SK-N-SH (cell line): ENCODE measurements around the gene YPEL1. TPM values are rescaled to one million over a fixed set of nuclear protein-coding genes. Genes with fewer than 3 reads are reported as not detected.

Source experiments
- CTCF ChIA-PET: fragments of 300-600, 350-600 bp; formaldehyde crosslinking; extraction: SDS; loops from one replicate; lab custom pipeline; 2021; lab: Yijun Ruan, JAX
- POLR2A ChIA-PET: fragments of 350-600 bp; sonication (Branson Sonifier 250); formaldehyde crosslinking; extraction: SDS; loops from one replicate; lab custom pipeline; 2020; ENCODE audit warnings: antibody characterized with exemption, inconsistent platforms; lab: Yijun Ruan, JAX
- DNase-seq: peaks from one replicate; pipeline ENCODE4 v3.0.0; 2012
- H2AFZ ChIP-seq: fragments of 200-600 bp; sonication (generic); 2 replicates; pipeline ENCODE4 v1.8.1; 2016; ENCODE audit warnings: antibody characterized with exemption, mild to moderate bottlenecking, low read depth
- H3F3A ChIP-seq: fragments of 200-600 bp; sonication (generic); replicated peaks from 2 replicates; pipeline ENCODE3; 2016; ENCODE audit warnings: antibody characterized with exemption, mild to moderate bottlenecking; ENCODE audit not compliant: insufficient read depth
- H3K27ac ChIP-seq, 2 experiments: fragments of 200-500 bp in 1 of 2; fragments of 200-600 bp in 1 of 2; sonication (Bioruptor generic) in 1 of 2; sonication (generic), shearing (Covaris generic) in 1 of 2; 2 replicates each; pipeline versions ENCODE4 v1.5.1 to v1.6.1; 2014 to 2016; ENCODE audit warnings: low read depth in 2 of 2, inconsistent platforms in 1 of 2, low read length in 1 of 2, mild to moderate bottlenecking in 1 of 2, mixed read lengths in 1 of 2
- H3K27me3 ChIP-seq: fragments of 200-600 bp; sonication (generic), shearing (Covaris generic); 2 replicates; pipeline ENCODE4 v1.6.1; 2016; ENCODE audit warnings: mixed run types; ENCODE audit not compliant: insufficient read depth
- H3K36me3 ChIP-seq, 2 experiments: fragments of 200-500 bp in 1 of 2; fragments of 200-600 bp in 1 of 2; sonication (Bioruptor generic) in 1 of 2; sonication (generic) in 1 of 2; replicated peaks in 1 of 2; 2 replicates each; pipeline versions ENCODE3 to v1.5.1; 2014 to 2016; ENCODE audit warnings: low read length in 1 of 2, mild to moderate bottlenecking in 1 of 2; ENCODE audit not compliant: insufficient read depth in 2 of 2, control insufficient read depth in 1 of 2
- H3K4me1 ChIP-seq, 2 experiments: fragments of 200-500 bp in 1 of 2; fragments of 200-600 bp in 1 of 2; sonication (Bioruptor generic) in 1 of 2; sonication (generic), shearing (Covaris generic) in 1 of 2; 2 replicates each; pipeline versions ENCODE4 v1.5.1 to v1.6.1; 2014 to 2016; ENCODE audit warnings: low read depth in 1 of 2, low read length in 1 of 2, mixed run types in 1 of 2; ENCODE audit not compliant: insufficient read depth in 2 of 2, control insufficient read depth in 1 of 2
- H3K4me2 ChIP-seq: fragments of 200-600 bp; sonication (generic), shearing (Covaris generic); 2 replicates; pipeline ENCODE4 v1.6.1; 2017; ENCODE audit warnings: mixed run types
- H3K4me3 ChIP-seq, 2 experiments: fragments of 200-500 bp in 1 of 2; fragments of 200-600 bp in 1 of 2; sonication (Bioruptor generic) in 1 of 2; sonication (generic), shearing (Covaris generic) in 1 of 2; 2 replicates each; pipeline versions ENCODE4 v1.5.1 to v1.8.1; 2014 to 2016; ENCODE audit warnings: low read depth in 2 of 2, inconsistent platforms in 1 of 2, low read length in 1 of 2, mild to moderate bottlenecking in 1 of 2, mixed read lengths in 1 of 2, moderate library complexity in 1 of 2
- H3K79me2 ChIP-seq: fragments of 200-600 bp; sonication (generic); 2 replicates; pipeline ENCODE4 v1.8.1; 2017; ENCODE audit warnings: mild to moderate bottlenecking; ENCODE audit not compliant: insufficient read depth
- H3K9ac ChIP-seq: fragments of 200-600 bp; sonication (generic); 2 replicates; pipeline ENCODE4 v1.6.1; 2017; ENCODE audit warnings: mixed run types
- H3K9me2 ChIP-seq: fragments of 200-600 bp; sonication (generic); 2 replicates; pipeline ENCODE4 v1.6.1; 2017; ENCODE audit warnings: mixed run types
- H3K9me3 ChIP-seq: fragments of 200-600 bp; sonication (generic); 2 replicates; pipeline ENCODE4 v1.6.1; 2017; ENCODE audit warnings: mixed run types, mild to moderate bottlenecking, moderate library complexity
- H4K20me1 ChIP-seq: fragments of 200-600 bp; sonication (generic); 2 replicates; pipeline ENCODE4 v1.6.1; 2017; ENCODE audit warnings: mild to moderate bottlenecking, mixed run types; ENCODE audit not compliant: insufficient read depth
- CHD2 ChIP-seq: fragments of 150-350 bp; IDR thresholded peaks from 2 replicates; pipeline ENCODE4 v1.6.1; 2018; ENCODE audit warnings: low read length; ENCODE audit not compliant: partially characterized antibody
- CTCF ChIP-seq: fragments of 200-600 bp; sonication (generic); IDR thresholded peaks from 2 replicates; pipeline ENCODE4 v1.6.1; 2017; ENCODE audit warnings: antibody characterized with exemption, mild to moderate bottlenecking, moderate library complexity
- EP300 ChIP-seq, 2 experiments: IDR thresholded peaks; 2 replicates each; pipeline versions ENCODE4 v1.4.0 to v1.6.1; 2012; ENCODE audit warnings: borderline replicate concordance in 1 of 2, low read depth in 1 of 2, low read length in 1 of 2
- FOXJ3 ChIP-seq: sonication (generic); formaldehyde crosslinking; IDR thresholded peaks from 2 replicates; pipeline ENCODE4 v1.5.1; 2020; ENCODE audit warnings: mild to moderate bottlenecking, missing genetic modification reagents
- IRF3 ChIP-seq: fragments of 150-350 bp; IDR thresholded peaks from 2 replicates; pipeline ENCODE4 v1.6.1; 2016; ENCODE audit warnings: mild to moderate bottlenecking, low read depth, low read length
- MXI1 ChIP-seq: IDR thresholded peaks from 2 replicates; pipeline ENCODE4 v1.6.1; 2012; ENCODE audit warnings: mild to moderate bottlenecking, low read depth, low read length, improper control_type of control experiment
- NFIC ChIP-seq: IDR thresholded peaks from 2 replicates; pipeline ENCODE4 v1.4.0; 2012; ENCODE audit warnings: borderline replicate concordance
- SMC3 ChIP-seq: IDR thresholded peaks from 2 replicates; pipeline ENCODE4 v1.6.1; 2012; ENCODE audit warnings: low read depth, low read length, improper control_type of control experiment
- USF2 ChIP-seq: fragments of 150-350 bp; IDR thresholded peaks from 2 replicates; pipeline ENCODE4 v1.6.1; 2017; ENCODE audit warnings: antibody characterized with exemption, low read length, low read depth, borderline replicate concordance
- YY1 ChIP-seq: IDR thresholded peaks from 2 replicates; pipeline ENCODE4 v1.4.0; 2012; ENCODE audit warnings: low read depth, mild to moderate bottlenecking
- WGBS: methylation state at CpG from one replicate; pipeline ENCODE4 v1.1.6; 2017; ENCODE audit warnings: low lambda C conversion rate; 5-methylcytosine and 5-hydroxymethylcytosine counted together
- polyA plus RNA-seq, 3 experiments: library from polyadenylated mRNA; depleted of rRNA; stranded (reverse); fragments of >200 nt; gene quantifications; 2 replicates each; pipeline ENCODE4 v1.2.3, GENCODE V29; 2012

The YPEL1 gene
- polyA plus RNA-seq, 1 of the 3 experiments (the other 2 are of a cell fraction): 2.4 TPM

- TF ChIP-seq IRF3: no peak
- no peak for TF ChIP-seq CHD2
- TF ChIP-seq CTCF: 0 out of 2 replicates have a peak, but pooled peaks have one; percentile 23
- no peak for TF ChIP-seq YY1
- TF ChIP-seq USF2: no peak
- 0 out of 2 replicates have a peak, but pooled peaks have one; percentile 18 for TF ChIP-seq MXI1
- TF ChIP-seq FOXJ3 (CRISPR knock-in tag): 0 out of 2 replicates have a peak, but pooled peaks have one; percentile 36
These were observed 78.1 kb downstream of the YPEL1 start (continued) for GRCh38 chr22:21657360-21658032.

DNA sequence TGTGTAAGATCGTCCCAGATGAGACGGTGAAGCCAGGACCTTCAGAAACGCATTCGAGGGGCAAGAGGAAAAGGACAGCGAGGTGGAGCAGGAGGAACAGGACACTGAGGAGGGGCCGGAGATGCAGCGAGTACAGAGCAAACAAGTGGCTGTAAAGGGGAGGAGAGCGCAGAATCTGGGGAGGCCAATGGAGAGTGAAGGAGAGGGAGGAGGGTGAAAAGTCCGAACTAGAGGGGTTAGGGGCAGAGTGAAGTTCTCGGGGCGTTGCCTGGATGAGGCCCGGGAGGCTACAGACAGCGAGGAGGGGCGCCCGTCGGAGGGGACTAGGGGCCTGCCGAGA, 78.6 kb downstream of the YPEL1 start:
- peaks cover 0 to 12% of the 10 kb centered on the region in 2 experiments; a peak in 1 of 4 replicates for H3K4me1 ChIP-seq
- H3K9me3 ChIP-seq: no peaks in the 10 kb centered on the region
- TF ChIP-seq SMC3: no peak
- no peak for TF ChIP-seq EP300 (IDR thresholded peaks at IDR 0.05; ENCODE audit: borderline replicate concordance in 1 of 2, low read depth in 1 of 2, low read length in 1 of 2)
- TF ChIP-seq NFIC: no peak
- CTCF ChIA-PET: interaction anchor here (1.0 to 1.8 kb wide), 2 partner anchors 10 to 14 kb away, joined by 5 to 12 read pairs; no protein-coding TSS in a partner anchor
- H3K4me3 ChIP-seq: peak overlapping the region; percentile 58 to 61
- H3K4me2 ChIP-seq: peak overlapping the region; percentile 79
- H3K9me2 ChIP-seq: no peaks in the 10 kb centered on the region
- H3F3A ChIP-seq: peaks cover 22% of the 10 kb centered on the region
- H3K36me3 ChIP-seq: peaks cover 0 to 8% of the 10 kb centered on the region in 2 experiments
- WGBS: 76% methylated on average over 17 of the region's 17 CpGs
- no peaks in the 10 kb centered on the region for H3K27me3 ChIP-seq
- peaks cover 18% of the 10 kb centered on the region for H3K79me2 ChIP-seq
- peak overlapping the region; percentile 88; the same call in 1 of the 2 replicates for H2AFZ ChIP-seq
- peak overlapping the region in 1 of 2 experiments; percentile 30; a peak in 1 of 4 replicates for H3K27ac ChIP-seq
- POLR2A ChIA-PET: interaction anchor here (0.7 kb wide), 1 partner anchor 14 kb away, joined by 3 read pairs; no protein-coding TSS in a partner anchor
- H4K20me1 ChIP-seq: no peaks in the 10 kb centered on the region
- H3K9ac ChIP-seq: no peak overlapping the region
- no peak for DNase-seq
